ENCODE measurements around the gene RAI1.
"Not testable (repeated sequence)": the region's sequence is repeated elsewhere in the genome, so short reads cannot be mapped to it uniquely, and the experiment has no call there.

The RAI1 gene

GRCh38 chr17:17800504-17801021, 119.3 kb downstream of the RAI1 start:
- 94 to 97% methylated on average over 11 of the region's 12 CpGs for WGBS, 2 experiments (ENCODE audit: insufficient coverage in 2 of 2)
- Histone ChIP-seq H3K4me1 (ENCODE audit: control insufficient read depth, insufficient read depth, low read length, poor library complexity, severe bottlenecking) (peaks cover 5% of the 10 kb centered on the region), H3K9me3 (ENCODE audit: control insufficient read depth, low read length) (no peaks in the 10 kb centered on the region), H3K4me3 (ENCODE audit: extremely low read depth, insufficient read depth, low read length, poor library complexity, severe bottlenecking) (no peak overlapping the region), H3K27ac (ENCODE audit: low read depth, low read length, severe bottlenecking) (no peak overlapping the region), H3K36me3 (ENCODE audit: control insufficient read depth, insufficient read depth, low read length) (peaks cover 87% of the 10 kb centered on the region)

- peaks cover 85% of the 10 kb centered on the region for H3K36me3 ChIP-seq (ENCODE audit: control insufficient read depth, insufficient read depth, low read length)
- peaks cover 6% of the 10 kb centered on the region for H3K4me1 ChIP-seq (ENCODE audit: control insufficient read depth, insufficient read depth, low read length, poor library complexity, severe bottlenecking)
- H3K9me3 ChIP-seq (ENCODE audit: control insufficient read depth, low read length), result no peaks in the 10 kb centered on the region
- H3K27ac ChIP-seq (ENCODE audit: low read depth, low read length, severe bottlenecking), result no peak overlapping the region
- no peak overlapping the region for H3K4me3 ChIP-seq (ENCODE audit: extremely low read depth, insufficient read depth, low read length, poor library complexity, severe bottlenecking)
- 92% methylated on average over 13 of the region's 13 CpGs for WGBS, 2 experiments (ENCODE audit: insufficient coverage in 2 of 2)
Observed at GRCh38 chr17:17801800-17802481, 120.7 kb downstream of the RAI1 start.

GRCh38 chr17:17804007-17804406, 122.7 kb downstream of the RAI1 start:
- no peak overlapping the region for H3K4me3 ChIP-seq (ENCODE audit: extremely low read depth, insufficient read depth, low read length, poor library complexity, severe bottlenecking)
- peaks cover 66% of the 10 kb centered on the region for H3K36me3 ChIP-seq (ENCODE audit: control insufficient read depth, insufficient read depth, low read length)
- WGBS, 2 experiments (ENCODE audit: insufficient coverage in 2 of 2), result 100% methylated on average over 1 of the region's 3 CpGs
- no peaks in the 10 kb centered on the region for H3K9me3 ChIP-seq (ENCODE audit: control insufficient read depth, low read length)
- H3K4me1 ChIP-seq (ENCODE audit: control insufficient read depth, insufficient read depth, low read length, poor library complexity, severe bottlenecking), result peaks cover 8% of the 10 kb centered on the region
- H3K27ac ChIP-seq (ENCODE audit: low read depth, low read length, severe bottlenecking), result no peak overlapping the region

GRCh38 chr17:17805575-17805974, 124.3 kb downstream of the RAI1 start:
- Histone ChIP-seq H3K27ac (ENCODE audit: low read depth, low read length, severe bottlenecking) (no peak overlapping the region), H3K36me3 (ENCODE audit: control insufficient read depth, insufficient read depth, low read length) (peaks cover 51% of the 10 kb centered on the region), H3K4me3 (ENCODE audit: extremely low read depth, insufficient read depth, low read length, poor library complexity, severe bottlenecking) (no peak overlapping the region), H3K9me3 (ENCODE audit: control insufficient read depth, low read length) (no peaks in the 10 kb centered on the region), H3K4me1 (ENCODE audit: control insufficient read depth, insufficient read depth, low read length, poor library complexity, severe bottlenecking) (peaks cover 19% of the 10 kb centered on the region)
- 80 to 87% methylated on average over 9 of the region's 9 CpGs for WGBS, 2 experiments (ENCODE audit: insufficient coverage in 2 of 2)

GRCh38 chr17:17806035-17806434, 124.8 kb downstream of the RAI1 start:
- Histone ChIP-seq H3K4me1 (ENCODE audit: control insufficient read depth, insufficient read depth, low read length, poor library complexity, severe bottlenecking) (peaks cover 23% of the 10 kb centered on the region), H3K4me3 (ENCODE audit: extremely low read depth, insufficient read depth, low read length, poor library complexity, severe bottlenecking) (no peak overlapping the region), H3K9me3 (ENCODE audit: control insufficient read depth, low read length) (no peaks in the 10 kb centered on the region), H3K27ac (ENCODE audit: low read depth, low read length, severe bottlenecking) (no peak overlapping the region), H3K36me3 (ENCODE audit: control insufficient read depth, insufficient read depth, low read length) (peaks cover 48% of the 10 kb centered on the region)
- 93 to 94% methylated on average over 4 of the region's 4 CpGs for WGBS, 2 experiments (ENCODE audit: insufficient coverage in 2 of 2)

GRCh38 chr17:17806611-17807274, 125.5 kb downstream of the RAI1 start:
- peaks cover 29% of the 10 kb centered on the region for H3K4me1 ChIP-seq (ENCODE audit: control insufficient read depth, insufficient read depth, low read length, poor library complexity, severe bottlenecking)
- H3K4me3 ChIP-seq (ENCODE audit: extremely low read depth, insufficient read depth, low read length, poor library complexity, severe bottlenecking), result no peak overlapping the region
- H3K27ac ChIP-seq (ENCODE audit: low read depth, low read length, severe bottlenecking), result no peak overlapping the region
- 84 to 93% methylated on average over 8 to 9 of the region's 17 CpGs for WGBS, 2 experiments (ENCODE audit: insufficient coverage in 2 of 2)
- no peaks in the 10 kb centered on the region for H3K9me3 ChIP-seq (ENCODE audit: control insufficient read depth, low read length)
- H3K36me3 ChIP-seq (ENCODE audit: control insufficient read depth, insufficient read depth, low read length), result peaks cover 42% of the 10 kb centered on the region

- no peak overlapping the region for H3K27ac ChIP-seq (ENCODE audit: low read depth, low read length, severe bottlenecking)
- WGBS, 2 experiments (ENCODE audit: insufficient coverage in 2 of 2), result 95% methylated on average over 2 of the region's 5 CpGs; no CpG with 5 or more reads in 1 of the 2 experiments
- no peaks in the 10 kb centered on the region for H3K9me3 ChIP-seq (ENCODE audit: control insufficient read depth, low read length)
- H3K36me3 ChIP-seq (ENCODE audit: control insufficient read depth, insufficient read depth, low read length), result peaks cover 42% of the 10 kb centered on the region
- peaks cover 33% of the 10 kb centered on the region for H3K4me1 ChIP-seq (ENCODE audit: control insufficient read depth, insufficient read depth, low read length, poor library complexity, severe bottlenecking)
- no peak overlapping the region for H3K4me3 ChIP-seq (ENCODE audit: extremely low read depth, insufficient read depth, low read length, poor library complexity, severe bottlenecking)
Observed at GRCh38 chr17:17807440-17807839, 126.2 kb downstream of the RAI1 start.

GRCh38 chr17:17808200-17808599, 126.9 kb downstream of the RAI1 start:
- not testable (repeated sequence) for H3K27ac ChIP-seq (ENCODE audit: low read depth, low read length, severe bottlenecking); H3K9me3 ChIP-seq (ENCODE audit: control insufficient read depth, low read length); H3K4me3 ChIP-seq (ENCODE audit: extremely low read depth, insufficient read depth, low read length, poor library complexity, severe bottlenecking)
- 100% methylated on average over 1 to 3 of the region's 5 CpGs for WGBS, 2 experiments (ENCODE audit: insufficient coverage in 2 of 2)
- Histone ChIP-seq H3K36me3 (ENCODE audit: control insufficient read depth, insufficient read depth, low read length) (peaks cover 44% of the 10 kb centered on the region), H3K4me1 (ENCODE audit: control insufficient read depth, insufficient read depth, low read length, poor library complexity, severe bottlenecking) (peaks cover 33% of the 10 kb centered on the region)

- H3K36me3 ChIP-seq (ENCODE audit: control insufficient read depth, insufficient read depth, low read length), result peaks cover 44% of the 10 kb centered on the region
- no peak overlapping the region for H3K4me3 ChIP-seq (ENCODE audit: extremely low read depth, insufficient read depth, low read length, poor library complexity, severe bottlenecking)
- 44 to 48% methylated on average over 5 to 14 of the region's 15 CpGs for WGBS, 2 experiments (ENCODE audit: insufficient coverage in 2 of 2)
Observed at GRCh38 chr17:17808706-17809432, 127.6 kb downstream of the RAI1 start.

GRCh38 chr17:17809531-17810083, 128.3 kb downstream of the RAI1 start:
- Histone ChIP-seq H3K9me3 (ENCODE audit: control insufficient read depth, low read length) (no peaks in the 10 kb centered on the region), H3K36me3 (ENCODE audit: control insufficient read depth, insufficient read depth, low read length) (peaks cover 44% of the 10 kb centered on the region), H3K4me1 (ENCODE audit: control insufficient read depth, insufficient read depth, low read length, poor library complexity, severe bottlenecking) (peaks cover 33% of the 10 kb centered on the region), H3K4me3 (ENCODE audit: extremely low read depth, insufficient read depth, low read length, poor library complexity, severe bottlenecking) (no peak overlapping the region), H3K27ac (ENCODE audit: low read depth, low read length, severe bottlenecking) (peak overlapping the region; percentile 78)
- WGBS, 2 experiments (ENCODE audit: insufficient coverage in 2 of 2), result 7% methylated on average over 48 to 49 of the region's 52 CpGs

More at GRCh38 chr17:17808706-17809432, 127.6 kb downstream of the RAI1 start:
- no peak overlapping the region for H3K27ac ChIP-seq (ENCODE audit: low read depth, low read length, severe bottlenecking)
- H3K4me1 ChIP-seq (ENCODE audit: control insufficient read depth, insufficient read depth, low read length, poor library complexity, severe bottlenecking), result peaks cover 33% of the 10 kb centered on the region
- no peaks in the 10 kb centered on the region for H3K9me3 ChIP-seq (ENCODE audit: control insufficient read depth, low read length)
